K562 (cell line): ENCODE measurements around the gene DNASE2. TPM values are rescaled to one million over a fixed set of nuclear protein-coding genes. Genes with fewer than 3 reads are reported as not detected.

ENCODE experiments used
- EP400 ChIP-seq: fragments of 450-650 bp; IDR thresholded peaks from 2 replicates; pipeline ENCODE4 v1.6.1; 2017; ENCODE audit warnings: antibody characterized with exemption, mild to moderate bottlenecking, moderate library complexity
- FOXA3 ChIP-seq, 2 experiments: fragments of 450-650 bp in 1 of 2; sonication (generic) in 1 of 2; formaldehyde crosslinking; IDR thresholded peaks in 1 of 2; conservative IDR thresholded peaks in 1 of 2; 2 replicates each; pipeline versions ENCODE4 v1.4.0 to v1.8.0; 2020 to 2022; ENCODE audit warnings: mild to moderate bottlenecking in 2 of 2, missing genetic modification reagents in 1 of 2
- LARP7 ChIP-seq: fragments of 450-650 bp; IDR thresholded peaks from 2 replicates; pipeline ENCODE4 v1.6.1; 2016
- NCOA4 ChIP-seq: fragments of 450-650 bp; IDR thresholded peaks from 2 replicates; pipeline ENCODE4 v1.6.1; 2018; ENCODE audit warnings: mild to moderate bottlenecking; ENCODE audit not compliant: partially characterized antibody
- PHB ChIP-seq: fragments of 250-450 bp; sonication (Bioruptor Pico); IDR thresholded peaks from 2 replicates; pipeline ENCODE4 v1.5.0; 2021
- SMARCE1 ChIP-seq: fragments of 450-650 bp; IDR thresholded peaks from 2 replicates; pipeline ENCODE4 v1.7.1; 2016; ENCODE audit warnings: mild to moderate bottlenecking
- SREBF2 ChIP-seq: sonication (generic); formaldehyde crosslinking; IDR thresholded peaks from 2 replicates; pipeline ENCODE4 v1.4.0; 2020; ENCODE audit warnings: mild to moderate bottlenecking, missing genetic modification reagents
- YY1 ChIP-seq, 3 experiments: IDR thresholded peaks; 2 replicates each; pipeline ENCODE4 v1.6.1; 2011; ENCODE audit warnings: low read length in 2 of 3, mild to moderate bottlenecking in 2 of 3, moderate library complexity in 2 of 3, borderline replicate concordance in 1 of 3, control low read depth in 1 of 3, low read depth in 1 of 3; ENCODE audit not compliant: insufficient read depth in 3 of 3, insufficient replicate concordance in 2 of 3, control insufficient read depth in 1 of 3, insufficient read length in 1 of 3; ENCODE audit errors: extremely low read depth in 1 of 3
- ZKSCAN3 ChIP-seq: fragments of 250-450 bp; sonication (Bioruptor Pico); IDR thresholded peaks from 2 replicates; pipeline ENCODE4 v1.4.0; 2020
- ZNF23 ChIP-seq: fragments of 250-450 bp; sonication (Bioruptor Pico); IDR thresholded peaks from 2 replicates; pipeline ENCODE4 v1.4.0; 2020; ENCODE audit warnings: mild to moderate bottlenecking
- ZNF589 ChIP-seq: fragments of 200-800 bp; sonication (Bioruptor generic); IDR thresholded peaks from 2 replicates; pipeline ENCODE4 v1.6.1; 2016; ENCODE audit warnings: low read depth, missing genetic modification characterization, missing compliant biosample characterization
- ZNF780A ChIP-seq: fragments of 250-450 bp; sonication (Bioruptor Pico); IDR thresholded peaks from 2 replicates; pipeline ENCODE4 v1.5.0; 2021; ENCODE audit warnings: mild to moderate bottlenecking
- polyA plus RNA-seq, 8 experiments: library from polyadenylated mRNA; depleted of rRNA in 4 of 8; stranded (reverse) in 5 of 8; unstranded in 3 of 8; fragments of >200 nt; fragmentation: Nextera tagmentation in 2 of 8; fragmentation: Illumina TruSeq in 1 of 8; extraction: Ambion mirVana in 2 of 8; extraction: Trizol in 1 of 8; gene quantifications; 2 replicates each; pipeline versions ENCODE4 v1.2.1 to v1.2.3, GENCODE V29; 2011 to 2014; ENCODE audit warnings: inconsistent platforms in 1 of 8, missing spikeins in 1 of 8
- total RNA-seq, 7 experiments: library from RNA; depleted of rRNA in 6 of 7; stranded (reverse); fragments of >200 nt in 6 of 7; fragmentation: Illumina TruSeq in 2 of 7; extraction: Trizol in 2 of 7; gene quantifications; 2 replicates each; pipeline versions ENCODE4 v1.2.1 to v1.2.3, GENCODE V29; 2011 to 2021; ENCODE audit warnings: low replicate concordance in 1 of 7
- TF ChIP-seq, protein P1 (sequence below): sonication (generic); formaldehyde crosslinking; IDR thresholded peaks from 2 replicates; pipeline ENCODE4 v1.8.0; 2022; ENCODE audit warnings: mild to moderate bottlenecking, missing genetic modification reagents
- TF ChIP-seq, protein P2 (sequence below): fragments of 450-650 bp; IDR thresholded peaks from 2 replicates; pipeline ENCODE4 v1.6.1; 2017; ENCODE audit warnings: antibody characterized with exemption, mild to moderate bottlenecking
- TF ChIP-seq, protein P3 (sequence below), 2 experiments: fragments of 450-650 bp; conservative IDR thresholded peaks; 2 replicates each; pipeline ENCODE4 v1.6.1; 2017; ENCODE audit warnings: mild to moderate bottlenecking in 2 of 2, moderate library complexity in 2 of 2
- TF ChIP-seq, protein P4 (sequence below): sonication (generic); formaldehyde crosslinking; IDR thresholded peaks from 2 replicates; pipeline ENCODE4 v1.8.1; 2023; ENCODE audit warnings: mild to moderate bottlenecking, missing genetic modification reagents
- TF ChIP-seq, protein P5 (sequence below), 2 experiments: IDR thresholded peaks; 2 replicates each; pipeline ENCODE4 v1.6.1; 2011; ENCODE audit warnings: borderline replicate concordance in 1 of 2, control low read depth in 1 of 2, low read depth in 1 of 2, low read length in 1 of 2, mild to moderate bottlenecking in 1 of 2, mixed read lengths in 1 of 2, moderate library complexity in 1 of 2; ENCODE audit not compliant: insufficient read depth in 1 of 2, insufficient read length in 1 of 2, poor library complexity in 1 of 2, severe bottlenecking in 1 of 2; ENCODE audit errors: extremely low read depth in 1 of 2

Gene DNASE2
- total and polyA plus RNA-seq, 9 of the 15 experiments (the other 6 are each of a cell fraction or from before 2014, with no cell fraction given) = 4.4 to 27.0 (median 20.2) TPM

DNA sequence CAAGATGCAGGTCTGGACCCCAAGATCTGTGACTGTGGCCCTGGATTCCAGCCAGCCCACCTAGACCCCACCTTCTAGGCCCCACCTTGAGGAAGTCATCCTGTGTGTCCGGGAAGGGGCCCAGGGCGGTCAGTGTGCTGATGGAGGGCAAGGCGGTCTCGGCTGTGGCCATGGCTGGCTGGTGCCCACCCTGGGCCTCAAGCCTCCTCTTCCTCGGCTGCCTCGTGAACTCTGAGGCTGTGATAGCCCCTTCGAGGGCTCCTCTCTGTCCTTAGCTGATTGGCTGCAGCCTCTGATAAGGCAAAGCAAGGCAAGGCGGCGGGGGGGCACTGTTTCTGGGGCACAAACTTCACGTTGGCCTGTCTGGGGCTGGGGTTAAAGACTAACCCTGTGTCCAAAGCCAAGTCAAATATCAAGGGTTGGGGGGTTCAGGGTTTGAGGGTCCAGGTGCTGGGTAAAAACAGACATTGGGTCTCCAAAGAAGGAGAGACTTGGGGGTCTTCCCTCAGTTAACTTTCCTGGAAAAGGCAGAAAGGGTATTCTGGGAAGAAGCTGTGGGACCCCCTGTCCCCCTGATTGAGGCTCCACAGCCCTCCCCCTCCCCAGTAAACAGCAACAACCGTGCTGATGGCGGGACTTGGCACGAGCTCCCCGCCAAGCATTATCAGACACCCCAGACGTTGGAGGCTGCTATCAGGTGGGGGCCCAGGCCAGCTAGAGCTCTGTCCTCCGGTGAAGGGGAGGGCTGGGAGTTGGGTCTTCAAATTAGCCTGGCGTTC is 5.9 kb upstream of the DNASE2 start, which contains the start of gene KLF1 (continued):
- TF ChIP-seq FOXA3 (CRISPR knock-in tag; conservative IDR thresholded peaks at IDR 0.05 in 1 of 2, IDR thresholded peaks at IDR 0.05 in 1 of 2) (0 out of 4 replicates have a peak, but pooled peaks of 1 of the 2 experiments have one; percentile 11), ZNF780A (CRISPR knock-in tag) (no peak), ZNF589 (peak; percentile 33; the same call in 1 of the 2 replicates), ZKSCAN3 (CRISPR knock-in tag) (peak; percentile 95), NCOA4 (no peak), SREBF2 (CRISPR knock-in tag) (no peak), EP400 (peak; percentile 66), YY1 (IDR thresholded peaks at IDR 0.05; ENCODE audit: borderline replicate concordance in 1 of 3, control insufficient read depth in 1 of 3, extremely low read depth in 1 of 3, insufficient read depth in 3 of 3, insufficient read length in 1 of 3, insufficient replicate concordance in 2 of 3, low read depth in 1 of 3, low read length in 2 of 3) (peak in 1 of 3 experiments; percentile 50), LARP7 (no peak), PHB (CRISPR knock-in tag) (0 out of 2 replicates have a peak, but pooled peaks have one; percentile 8), SMARCE1 (peak; percentile 76), ZNF23 (CRISPR knock-in tag) (no peak)
- TF ChIP-seq, protein P1, sequence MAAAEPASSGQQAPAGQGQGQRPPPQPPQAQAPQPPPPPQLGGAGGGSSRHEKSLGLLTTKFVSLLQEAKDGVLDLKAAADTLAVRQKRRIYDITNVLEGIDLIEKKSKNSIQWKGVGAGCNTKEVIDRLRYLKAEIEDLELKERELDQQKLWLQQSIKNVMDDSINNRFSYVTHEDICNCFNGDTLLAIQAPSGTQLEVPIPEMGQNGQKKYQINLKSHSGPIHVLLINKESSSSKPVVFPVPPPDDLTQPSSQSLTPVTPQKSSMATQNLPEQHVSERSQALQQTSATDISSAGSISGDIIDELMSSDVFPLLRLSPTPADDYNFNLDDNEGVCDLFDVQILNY (CRISPR knock-in tag) = no peak
- TF ChIP-seq, protein P2, sequence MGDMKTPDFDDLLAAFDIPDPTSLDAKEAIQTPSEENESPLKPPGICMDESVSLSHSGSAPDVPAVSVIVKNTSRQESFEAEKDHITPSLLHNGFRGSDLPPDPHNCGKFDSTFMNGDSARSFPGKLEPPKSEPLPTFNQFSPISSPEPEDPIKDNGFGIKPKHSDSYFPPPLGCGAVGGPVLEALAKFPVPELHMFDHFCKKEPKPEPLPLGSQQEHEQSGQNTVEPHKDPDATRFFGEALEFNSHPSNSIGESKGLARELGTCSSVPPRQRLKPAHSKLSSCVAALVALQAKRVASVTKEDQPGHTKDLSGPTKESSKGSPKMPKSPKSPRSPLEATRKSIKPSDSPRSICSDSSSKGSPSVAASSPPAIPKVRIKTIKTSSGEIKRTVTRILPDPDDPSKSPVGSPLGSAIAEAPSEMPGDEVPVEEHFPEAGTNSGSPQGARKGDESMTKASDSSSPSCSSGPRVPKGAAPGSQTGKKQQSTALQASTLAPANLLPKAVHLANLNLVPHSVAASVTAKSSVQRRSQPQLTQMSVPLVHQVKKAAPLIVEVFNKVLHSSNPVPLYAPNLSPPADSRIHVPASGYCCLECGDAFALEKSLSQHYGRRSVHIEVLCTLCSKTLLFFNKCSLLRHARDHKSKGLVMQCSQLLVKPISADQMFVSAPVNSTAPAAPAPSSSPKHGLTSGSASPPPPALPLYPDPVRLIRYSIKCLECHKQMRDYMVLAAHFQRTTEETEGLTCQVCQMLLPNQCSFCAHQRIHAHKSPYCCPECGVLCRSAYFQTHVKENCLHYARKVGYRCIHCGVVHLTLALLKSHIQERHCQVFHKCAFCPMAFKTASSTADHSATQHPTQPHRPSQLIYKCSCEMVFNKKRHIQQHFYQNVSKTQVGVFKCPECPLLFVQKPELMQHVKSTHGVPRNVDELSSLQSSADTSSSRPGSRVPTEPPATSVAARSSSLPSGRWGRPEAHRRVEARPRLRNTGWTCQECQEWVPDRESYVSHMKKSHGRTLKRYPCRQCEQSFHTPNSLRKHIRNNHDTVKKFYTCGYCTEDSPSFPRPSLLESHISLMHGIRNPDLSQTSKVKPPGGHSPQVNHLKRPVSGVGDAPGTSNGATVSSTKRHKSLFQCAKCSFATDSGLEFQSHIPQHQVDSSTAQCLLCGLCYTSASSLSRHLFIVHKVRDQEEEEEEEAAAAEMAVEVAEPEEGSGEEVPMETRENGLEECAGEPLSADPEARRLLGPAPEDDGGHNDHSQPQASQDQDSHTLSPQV = peak; percentile 94
- TF ChIP-seq, protein P3, sequence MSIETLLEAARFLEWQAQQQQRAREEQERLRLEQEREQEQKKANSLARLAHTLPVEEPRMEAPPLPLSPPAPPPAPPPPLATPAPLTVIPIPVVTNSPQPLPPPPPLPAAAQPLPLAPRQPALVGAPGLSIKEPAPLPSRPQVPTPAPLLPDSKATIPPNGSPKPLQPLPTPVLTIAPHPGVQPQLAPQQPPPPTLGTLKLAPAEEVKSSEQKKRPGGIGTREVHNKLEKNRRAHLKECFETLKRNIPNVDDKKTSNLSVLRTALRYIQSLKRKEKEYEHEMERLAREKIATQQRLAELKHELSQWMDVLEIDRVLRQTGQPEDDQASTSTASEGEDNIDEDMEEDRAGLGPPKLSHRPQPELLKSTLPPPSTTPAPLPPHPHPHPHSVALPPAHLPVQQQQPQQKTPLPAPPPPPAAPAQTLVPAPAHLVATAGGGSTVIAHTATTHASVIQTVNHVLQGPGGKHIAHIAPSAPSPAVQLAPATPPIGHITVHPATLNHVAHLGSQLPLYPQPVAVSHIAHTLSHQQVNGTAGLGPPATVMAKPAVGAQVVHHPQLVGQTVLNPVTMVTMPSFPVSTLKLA (conservative IDR thresholded peaks at IDR 0.05) = peak; percentile 54 to 84; a peak in 3 of 4 replicates
- TF ChIP-seq, protein P4, sequence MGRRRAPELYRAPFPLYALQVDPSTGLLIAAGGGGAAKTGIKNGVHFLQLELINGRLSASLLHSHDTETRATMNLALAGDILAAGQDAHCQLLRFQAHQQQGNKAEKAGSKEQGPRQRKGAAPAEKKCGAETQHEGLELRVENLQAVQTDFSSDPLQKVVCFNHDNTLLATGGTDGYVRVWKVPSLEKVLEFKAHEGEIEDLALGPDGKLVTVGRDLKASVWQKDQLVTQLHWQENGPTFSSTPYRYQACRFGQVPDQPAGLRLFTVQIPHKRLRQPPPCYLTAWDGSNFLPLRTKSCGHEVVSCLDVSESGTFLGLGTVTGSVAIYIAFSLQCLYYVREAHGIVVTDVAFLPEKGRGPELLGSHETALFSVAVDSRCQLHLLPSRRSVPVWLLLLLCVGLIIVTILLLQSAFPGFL (CRISPR knock-in tag) = no peak
- TF ChIP-seq, protein P5, sequence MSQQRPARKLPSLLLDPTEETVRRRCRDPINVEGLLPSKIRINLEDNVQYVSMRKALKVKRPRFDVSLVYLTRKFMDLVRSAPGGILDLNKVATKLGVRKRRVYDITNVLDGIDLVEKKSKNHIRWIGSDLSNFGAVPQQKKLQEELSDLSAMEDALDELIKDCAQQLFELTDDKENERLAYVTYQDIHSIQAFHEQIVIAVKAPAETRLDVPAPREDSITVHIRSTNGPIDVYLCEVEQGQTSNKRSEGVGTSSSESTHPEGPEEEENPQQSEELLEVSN (IDR thresholded peaks at IDR 0.05; ENCODE audit: borderline replicate concordance in 1 of 2, extremely low read depth in 1 of 2, insufficient read depth in 1 of 2, insufficient read length in 1 of 2, low read depth in 1 of 2, low read length in 1 of 2, poor library complexity in 1 of 2, severe bottlenecking in 1 of 2) = peak; percentile 97 to 100
